Right renal cortex interstitium (tissue), 3 donors: ENCODE data around the gene ATP5MC2. TPM values are rescaled to one million over a fixed set of nuclear protein-coding genes. Genes with fewer than 3 reads are reported as not detected.
A peak's percentile ranks its signal among the peaks of the same experiment; 100 is the strongest.
"Not testable (repeated sequence)": the region's sequence is repeated elsewhere in the genome, so short reads cannot be mapped to it uniquely, and the experiment has no call there.

Source experiments
- DNase-seq, 3 donors: peaks; one replicate each; pipeline ENCODE4 v3.0.0-alpha.2; 2013; ENCODE audit warnings: low read depth in 3 of 3, low spot score in 2 of 3
- polyA plus RNA-seq, 3 donors: library from polyadenylated mRNA; unstranded; fragments of 120-200 nt; gene quantifications; one replicate each; pipeline ENCODE4 v1.2.1, GENCODE V29; 2013; ENCODE audit not compliant: insufficient read length in 3 of 3

The ATP5MC2 gene
- 100 to 1,000 TPM; 582 to 652 (median 624) TPM for polyA plus RNA-seq

- DNase-seq, result peak; percentile 94 to 96 (median 96)
Observed at GRCh38 chr12:53675701-53676607, at the start of gene ATP5MC2. ATP5MC2 (minus strand) TSS chr12:53676083; CDS start chr12:53672614, 3,469 bp downstream.

GRCh38 chr12:53722450-53723041 lies 46.7 kb upstream of the ATP5MC2 start:
- DNase-seq, result no peak

GRCh38 chr12:53720946-53721345 lies 45.1 kb upstream of the ATP5MC2 start:
- no peak for DNase-seq

- DNase-seq, result no peak
Observed at GRCh38 chr12:53719649-53720048, 43.8 kb upstream of the ATP5MC2 start.

- DNase-seq, result not testable (repeated sequence)
Observed at GRCh38 chr12:53718567-53718966, 42.7 kb upstream of the ATP5MC2 start.

GRCh38 chr12:53717319-53717718 lies 41.4 kb upstream of the ATP5MC2 start:
- DNase-seq, result no peak

- no peak for DNase-seq
Observed at GRCh38 chr12:53714004-53714403, 38.1 kb upstream of the ATP5MC2 start.

GRCh38 chr12:53713516-53713915 lies 37.6 kb upstream of the ATP5MC2 start:
- no peak for DNase-seq

GRCh38 chr12:53712059-53712643 lies 36.3 kb upstream of the ATP5MC2 start:
- DNase-seq, result no peak

GRCh38 chr12:53710091-53710490 lies 34.2 kb upstream of the ATP5MC2 start:
- DNase-seq, result no peak

GRCh38 chr12:53709671-53710070 lies 33.8 kb upstream of the ATP5MC2 start:
- no peak for DNase-seq

- no peak for DNase-seq
Observed at GRCh38 chr12:53706080-53706479, 30.2 kb upstream of the ATP5MC2 start.

GRCh38 chr12:53703756-53704155 lies 27.9 kb upstream of the ATP5MC2 start:
- DNase-seq, result no peak

GRCh38 chr12:53701518-53702264 lies 25.8 kb upstream of the ATP5MC2 start:
- DNase-seq, result peak in 1 of 3 donors; percentile 46

GRCh38 chr12:53700567-53700966 lies 24.7 kb upstream of the ATP5MC2 start:
- DNase-seq, result no peak

GRCh38 chr12:53699678-53700025 lies 23.8 kb upstream of the ATP5MC2 start:
- DNase-seq, result no peak

GRCh38 chr12:53698948-53699677 lies 23.2 kb upstream of the ATP5MC2 start:
- no peak for DNase-seq

- peak in 1 of 3 donors; percentile 44 for DNase-seq
Observed at GRCh38 chr12:53696655-53697331, 20.9 kb upstream of the ATP5MC2 start.

- DNase-seq, result peak in 2 of 3 donors; percentile 81 to 86
Observed at GRCh38 chr12:53696285-53696654, 20.4 kb upstream of the ATP5MC2 start.
